ENCODE measurements around the gene HSF5.

The HSF5 gene

DNA sequence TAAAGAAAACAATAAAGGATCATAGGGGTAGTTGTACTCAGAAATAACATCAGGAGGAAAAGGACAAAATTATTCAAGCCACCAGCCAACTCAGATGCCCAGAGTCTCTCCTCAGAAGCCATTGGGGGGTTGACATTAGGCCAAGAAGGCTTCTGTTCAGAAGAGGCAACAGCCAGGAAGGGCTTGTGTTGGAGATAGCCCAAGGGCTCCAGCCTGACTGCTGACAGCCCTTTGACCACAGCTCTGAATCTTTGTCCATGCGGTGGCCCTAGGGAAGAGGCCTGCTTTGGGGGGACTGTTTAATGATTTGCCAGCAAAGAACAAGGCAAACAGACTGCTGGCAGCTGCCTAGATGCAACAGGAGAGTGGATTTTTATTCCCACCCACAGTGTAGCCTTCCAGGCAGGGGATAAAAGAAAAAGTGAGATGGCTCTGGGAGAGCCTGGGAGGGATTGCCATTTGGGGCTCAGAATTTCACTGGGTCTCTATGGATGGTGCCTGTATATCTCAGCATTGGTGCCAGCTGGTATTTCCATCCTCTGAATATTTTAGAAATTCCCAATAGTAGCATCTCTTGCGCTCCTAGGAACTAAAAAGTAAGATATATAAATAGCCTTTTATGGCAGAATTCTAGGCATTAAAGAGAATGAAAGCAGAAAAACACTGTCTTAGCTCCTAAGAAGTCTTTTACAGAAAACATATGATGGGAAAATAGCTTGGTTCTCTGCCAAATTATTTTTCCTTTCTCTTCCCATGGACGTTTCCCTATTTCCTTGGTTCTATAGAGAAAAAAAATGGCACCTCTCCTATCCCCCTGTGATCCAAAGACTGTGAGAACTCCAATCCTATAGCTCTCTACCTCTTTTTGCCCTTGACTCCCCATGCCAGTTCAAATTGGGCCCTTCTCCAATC is 106.8 kb downstream of the HSF5 start:
- TF ChIP-seq CTCF (IDR thresholded peaks at IDR 0.05) (no peak), ZFX (IDR thresholded peaks at IDR 0.05; ENCODE audit: borderline replicate concordance) (no peak)
- peak overlapping the region; percentile 99 for H3K27ac ChIP-seq

- peak overlapping the region; percentile 99 for H3K27ac ChIP-seq
- TF ChIP-seq CTCF (IDR thresholded peaks at IDR 0.05) (no peak), ZFX (IDR thresholded peaks at IDR 0.05; ENCODE audit: borderline replicate concordance) (no peak)
These were observed 107.7 kb downstream of the HSF5 start for GRCh38 chr17:58380207-58381123.

DNA sequence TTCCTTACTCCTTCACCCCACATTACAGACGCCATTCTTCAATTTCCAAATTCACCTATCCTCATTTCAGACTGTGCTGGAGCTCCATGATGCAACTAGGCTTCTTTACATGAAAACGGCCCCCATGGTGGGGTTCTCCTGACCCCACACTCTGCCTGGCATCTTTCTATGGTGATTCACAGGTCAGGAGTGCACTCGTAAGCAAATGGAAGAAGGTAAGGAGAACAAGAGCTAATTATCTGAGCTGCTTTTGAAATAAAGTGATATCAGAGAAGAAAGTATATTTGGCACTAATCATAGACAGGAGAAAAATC is 108.7 kb downstream of the HSF5 start:
- TF ChIP-seq CTCF (IDR thresholded peaks at IDR 0.05) = no peak
- TF ChIP-seq ZFX (IDR thresholded peaks at IDR 0.05; ENCODE audit: borderline replicate concordance) = no peak
- peak overlapping the region; percentile 99 for H3K27ac ChIP-seq

DNA sequence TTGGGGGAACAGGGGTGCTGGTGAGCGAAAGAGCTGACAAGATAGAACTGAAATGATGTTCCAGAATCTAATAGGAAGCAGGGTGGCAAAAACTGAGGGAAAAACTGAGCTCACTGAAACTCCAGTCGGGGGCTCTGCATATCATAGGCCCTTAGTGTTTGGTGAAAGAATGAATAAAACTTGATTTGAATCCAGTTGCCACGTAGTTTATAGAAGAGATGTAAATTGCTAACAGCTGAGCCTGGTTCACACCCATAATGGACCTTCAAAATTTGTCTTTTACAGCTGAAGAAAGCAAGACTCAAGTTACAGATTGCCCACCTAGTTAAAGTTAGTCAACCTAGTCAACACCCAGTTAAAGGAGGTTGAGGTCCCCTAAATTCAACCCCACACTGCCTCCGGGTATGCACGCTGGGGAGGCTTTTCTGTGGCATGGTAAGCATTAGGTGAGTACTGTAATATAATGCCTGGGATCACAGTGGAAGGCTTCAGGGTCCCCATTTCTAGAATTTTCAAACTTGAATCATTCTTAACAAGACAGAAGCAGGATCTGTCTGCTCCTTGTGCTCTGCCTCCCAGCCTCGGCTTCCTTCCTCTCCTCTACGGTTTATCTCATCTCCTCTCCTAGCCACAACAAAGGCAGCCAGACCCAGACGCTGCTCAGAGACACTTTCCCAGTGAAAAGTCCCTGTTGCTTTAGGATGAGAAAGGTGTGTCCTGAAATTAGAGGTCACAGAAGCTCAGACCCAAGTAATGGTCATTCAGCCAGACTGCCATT is 109.3 kb downstream of the HSF5 start:
- TF ChIP-seq CTCF (IDR thresholded peaks at IDR 0.05) (no peak), ZFX (IDR thresholded peaks at IDR 0.05; ENCODE audit: borderline replicate concordance) (no peak)
- peak overlapping the region; percentile 99 for H3K27ac ChIP-seq

DNA sequence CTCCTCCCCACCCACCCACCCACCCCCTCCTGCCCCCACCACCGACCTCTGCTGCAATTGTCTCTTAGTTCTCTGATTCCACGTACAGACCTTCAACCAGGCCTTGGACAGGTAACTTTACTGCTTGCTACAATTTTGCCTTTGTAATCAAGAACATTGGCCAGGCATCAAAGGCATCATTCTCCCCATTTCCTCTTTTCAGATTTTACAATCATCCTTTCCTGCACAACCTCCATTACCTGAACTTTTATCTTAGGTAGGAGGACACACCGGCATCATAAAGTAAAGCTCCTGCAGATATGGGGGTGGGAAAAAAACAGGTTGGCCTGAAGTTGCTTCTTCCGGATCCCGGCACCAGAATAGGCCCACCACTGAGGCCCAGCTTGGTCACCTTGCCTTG is 110.5 kb downstream of the HSF5 start:
- peak overlapping the region; percentile 99 for H3K27ac ChIP-seq
- no peak for TF ChIP-seq ZFX (IDR thresholded peaks at IDR 0.05; ENCODE audit: borderline replicate concordance)
- no peak for TF ChIP-seq CTCF (IDR thresholded peaks at IDR 0.05)

DNA sequence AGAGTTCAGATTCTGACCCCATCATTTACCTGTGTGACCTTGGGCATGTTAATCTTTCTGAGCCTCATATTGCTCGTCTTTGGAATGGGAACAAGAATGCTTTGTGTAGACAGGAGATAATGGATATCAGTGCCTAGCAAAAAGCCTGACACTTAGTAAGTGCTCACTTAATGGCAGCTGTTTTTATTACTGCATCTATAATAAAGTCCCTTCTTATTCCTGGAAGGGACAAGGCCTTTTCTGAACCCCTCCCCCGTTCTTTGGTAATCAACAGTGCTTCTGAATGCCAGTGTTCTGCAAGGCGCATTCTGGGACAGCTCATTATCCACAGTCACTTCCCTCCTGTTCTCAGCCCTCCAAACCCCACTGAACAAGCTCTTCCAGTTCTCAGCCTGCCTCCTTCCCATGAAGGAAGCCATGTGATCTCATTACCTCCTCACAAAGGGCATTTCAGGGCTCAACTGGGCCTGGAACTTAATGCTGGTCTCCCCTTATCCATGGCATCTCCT is 111.1 kb downstream of the HSF5 start:
- TF ChIP-seq CTCF (IDR thresholded peaks at IDR 0.05) = no peak
- no peak for TF ChIP-seq ZFX (IDR thresholded peaks at IDR 0.05; ENCODE audit: borderline replicate concordance)
- H3K27ac ChIP-seq = peak overlapping the region; percentile 99
